ENCODE results near the gene ERCC6L2. TPM values are rescaled to one million over a fixed set of nuclear protein-coding genes. Genes with fewer than 3 reads are reported as not detected.

ERCC6L2 gene
- total RNA-seq, 1 donor from 2014 or later, result 77.6 TPM

DNA sequence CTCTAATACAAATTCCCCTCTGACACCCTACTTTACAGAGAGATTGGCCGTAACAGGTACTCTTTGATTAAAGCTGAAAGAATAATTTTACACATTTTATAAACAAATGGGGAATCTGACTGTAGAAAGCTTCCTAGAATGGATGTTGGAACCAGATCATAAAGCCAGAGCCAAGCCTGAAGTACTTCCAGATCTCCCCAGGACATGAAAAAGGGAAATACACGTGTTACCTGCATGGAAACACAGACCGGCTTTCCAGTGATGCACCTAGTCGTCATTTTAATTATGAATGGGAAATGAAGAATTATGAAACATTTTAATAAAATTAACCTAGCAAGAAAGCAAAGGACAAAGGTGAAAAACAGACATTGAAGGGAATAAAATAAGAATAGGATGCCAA lies 66.5 kb downstream of the ERCC6L2 start:
- Mint-ChIP-seq H3K36me3 (peaks cover 77% of the 10 kb centered on the region), H3K4me1 (no peaks in the 10 kb centered on the region), H3K27me3 (ENCODE audit: insufficient read depth, low read depth) (no peaks in the 10 kb centered on the region), H3K9me3 (peaks cover 17% of the 10 kb centered on the region), H3K27ac (no peak overlapping the region), H3K4me3 (no peak overlapping the region)
- Histone ChIP-seq H3K9ac (no peak overlapping the region), H2AFZ (replicated peaks) (no peak overlapping the region), H3K4me2 (no peak overlapping the region), H3K79me2 (ENCODE audit: low read depth) (no peaks in the 10 kb centered on the region), H3K27ac (no peak overlapping the region), H3K36me3 (peaks cover 51% of the 10 kb centered on the region), H3K27me3 (no peaks in the 10 kb centered on the region), H3K4me3 (no peak overlapping the region), H3K9me3 (ENCODE audit: low read depth) (no peaks in the 10 kb centered on the region), H3F3A (ENCODE audit: low read depth) (no peaks in the 10 kb centered on the region), H3K4me1 (no peaks in the 10 kb centered on the region), H4K20me1 (ENCODE audit: low read depth) (no peaks in the 10 kb centered on the region)
- no peak for TF ChIP-seq EZH2phosphoT487 (IDR thresholded peaks at IDR 0.05)
- no peak for TF ChIP-seq EZH2 (IDR thresholded peaks at IDR 0.05)
- TF ChIP-seq, protein P1, sequence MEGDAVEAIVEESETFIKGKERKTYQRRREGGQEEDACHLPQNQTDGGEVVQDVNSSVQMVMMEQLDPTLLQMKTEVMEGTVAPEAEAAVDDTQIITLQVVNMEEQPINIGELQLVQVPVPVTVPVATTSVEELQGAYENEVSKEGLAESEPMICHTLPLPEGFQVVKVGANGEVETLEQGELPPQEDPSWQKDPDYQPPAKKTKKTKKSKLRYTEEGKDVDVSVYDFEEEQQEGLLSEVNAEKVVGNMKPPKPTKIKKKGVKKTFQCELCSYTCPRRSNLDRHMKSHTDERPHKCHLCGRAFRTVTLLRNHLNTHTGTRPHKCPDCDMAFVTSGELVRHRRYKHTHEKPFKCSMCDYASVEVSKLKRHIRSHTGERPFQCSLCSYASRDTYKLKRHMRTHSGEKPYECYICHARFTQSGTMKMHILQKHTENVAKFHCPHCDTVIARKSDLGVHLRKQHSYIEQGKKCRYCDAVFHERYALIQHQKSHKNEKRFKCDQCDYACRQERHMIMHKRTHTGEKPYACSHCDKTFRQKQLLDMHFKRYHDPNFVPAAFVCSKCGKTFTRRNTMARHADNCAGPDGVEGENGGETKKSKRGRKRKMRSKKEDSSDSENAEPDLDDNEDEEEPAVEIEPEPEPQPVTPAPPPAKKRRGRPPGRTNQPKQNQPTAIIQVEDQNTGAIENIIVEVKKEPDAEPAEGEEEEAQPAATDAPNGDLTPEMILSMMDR (IDR thresholded peaks at IDR 0.05), result no peak
- DNase-seq (ENCODE audit: low spot score), result no peak

DNA sequence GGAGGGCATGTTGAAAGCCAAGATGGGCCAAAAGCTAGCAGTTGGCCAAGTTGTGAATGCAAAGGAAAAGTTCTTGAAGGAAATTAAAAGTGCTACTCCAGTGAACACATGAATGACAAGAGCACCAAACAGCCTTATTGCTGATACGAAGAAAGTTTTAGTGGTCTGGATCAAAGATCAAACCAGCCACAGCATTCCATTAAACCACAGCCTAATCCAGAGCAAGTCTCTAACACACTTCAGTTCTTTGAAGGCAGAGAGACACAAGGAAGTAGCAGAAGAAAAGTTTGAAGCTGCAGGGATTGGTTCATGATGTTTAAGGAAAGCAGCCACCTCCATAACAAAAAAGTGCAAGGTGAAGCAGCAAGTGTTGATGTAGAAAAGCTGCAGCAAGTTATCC lies 71.6 kb downstream of the ERCC6L2 start:
- H3K4me3 Mint-ChIP-seq, result no peak overlapping the region
- DNase-seq (ENCODE audit: low spot score), result no peak
- H3K36me3 Mint-ChIP-seq, result peaks cover 76% of the 10 kb centered on the region
- Histone ChIP-seq H3K4me2 (no peak overlapping the region), H2AFZ (replicated peaks) (no peak overlapping the region), H3K9ac (no peak overlapping the region), H3K79me2 (ENCODE audit: low read depth) (no peaks in the 10 kb centered on the region), H3K27me3 (no peaks in the 10 kb centered on the region), H3F3A (ENCODE audit: low read depth) (no peaks in the 10 kb centered on the region), H3K4me1 (no peaks in the 10 kb centered on the region), H4K20me1 (ENCODE audit: low read depth) (no peaks in the 10 kb centered on the region), H3K36me3 (peaks cover 63% of the 10 kb centered on the region), H3K27ac (no peak overlapping the region), H3K4me3 (no peak overlapping the region), H3K9me3 (ENCODE audit: low read depth) (no peaks in the 10 kb centered on the region)
- TF ChIP-seq EZH2 (IDR thresholded peaks at IDR 0.05) (no peak), EZH2phosphoT487 (IDR thresholded peaks at IDR 0.05) (no peak)
- TF ChIP-seq, protein P1 (IDR thresholded peaks at IDR 0.05), result no peak
- H3K27me3 Mint-ChIP-seq (ENCODE audit: insufficient read depth, low read depth), result no peaks in the 10 kb centered on the region
- peaks cover 37% of the 10 kb centered on the region for H3K9me3 Mint-ChIP-seq
- no peaks in the 10 kb centered on the region for H3K4me1 Mint-ChIP-seq
- H3K27ac Mint-ChIP-seq, result no peak overlapping the region

DNA sequence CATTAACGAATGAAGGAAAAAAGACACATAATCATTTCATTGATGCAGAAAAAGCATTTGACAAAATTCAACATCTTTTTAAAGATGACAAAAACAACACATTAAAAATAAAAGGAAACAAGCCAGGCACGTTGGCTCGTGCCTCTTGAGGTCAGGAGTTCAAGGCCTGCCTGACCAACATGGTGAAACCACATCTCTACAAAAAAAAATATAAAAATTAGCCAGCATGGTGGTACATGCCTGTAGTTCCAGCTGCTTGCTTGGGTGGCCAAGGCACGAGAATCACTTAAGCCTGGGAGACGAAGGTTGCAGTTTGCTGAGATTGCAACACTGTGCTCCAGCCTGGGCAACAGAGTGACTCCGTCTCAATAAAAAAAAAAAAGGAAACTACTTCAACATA lies 77.0 kb downstream of the ERCC6L2 start:
- H3F3A ChIP-seq (ENCODE audit: low read depth), result peaks cover 8% of the 10 kb centered on the region
- H3K36me3 ChIP-seq, result peaks cover 34% of the 10 kb centered on the region
- H3K36me3 Mint-ChIP-seq, result peaks cover 48% of the 10 kb centered on the region

More for the DNA sequence above, 77.0 kb downstream of the ERCC6L2 start:
- H3K27me3 ChIP-seq, result no peaks in the 10 kb centered on the region
- no peak overlapping the region for H3K9ac ChIP-seq
- H3K9me3 ChIP-seq (ENCODE audit: low read depth), result no peaks in the 10 kb centered on the region
- no peaks in the 10 kb centered on the region for H3K4me1 ChIP-seq
- H3K79me2 ChIP-seq (ENCODE audit: low read depth), result no peaks in the 10 kb centered on the region
- Mint-ChIP-seq H3K4me3 (no peak overlapping the region), H3K9me3 (peaks cover 28% of the 10 kb centered on the region), H3K27me3 (ENCODE audit: insufficient read depth, low read depth) (no peaks in the 10 kb centered on the region), H3K4me1 (no peaks in the 10 kb centered on the region), H3K27ac (no peak overlapping the region)
- no peaks in the 10 kb centered on the region for H4K20me1 ChIP-seq (ENCODE audit: low read depth)
- DNase-seq (ENCODE audit: low spot score), result no peak
- no peak overlapping the region for H3K4me3 ChIP-seq
- H2AFZ ChIP-seq (replicated peaks), result no peak overlapping the region
- TF ChIP-seq, protein P1 (IDR thresholded peaks at IDR 0.05), result no peak
- TF ChIP-seq EZH2 (IDR thresholded peaks at IDR 0.05) (no peak), EZH2phosphoT487 (IDR thresholded peaks at IDR 0.05) (no peak)
- no peak overlapping the region for H3K27ac ChIP-seq
- H3K4me2 ChIP-seq, result no peak overlapping the region

Measured in neural progenitor cell (in vitro differentiated cells).